H1 (cell line): Measurements from ENCODE around the gene ZNF672. TPM values are rescaled to one million over a fixed set of nuclear protein-coding genes. Genes with fewer than 3 reads are reported as not detected.

Source experiments
- CTCF ChIA-PET: fragments of 300-600 bp; sonication (Branson Sonifier 250); formaldehyde crosslinking; loops from one replicate; lab custom pipeline; 2021; ENCODE audit not compliant: partially characterized antibody; lab: Charles Lee
- POLR2A ChIA-PET: fragments of 300-600 bp; sonication (Branson Sonifier 250); formaldehyde crosslinking; loops from one replicate; lab custom pipeline; 2021; ENCODE audit warnings: inconsistent platforms; ENCODE audit not compliant: partially characterized antibody; lab: Charles Lee
- DNase-seq, 2 experiments: peaks; one replicate each; pipeline versions ENCODE4 v3.0.0 to v3.0.0-alpha.2; 2010 to 2022; ENCODE audit warnings: low spot score in 2 of 2, low read depth in 1 of 2, mixed read lengths in 1 of 2
- FAIRE-seq: peaks from 2 replicates; lab custom pipeline; 2011; peaks lifted over from hg19 to GRCh38; lab: Jason Lieb, UNC
- H2AFZ ChIP-seq: 2 replicates; pipeline ENCODE4 v1.8.1; 2012; ENCODE audit warnings: low read length, inconsistent platforms
- H2AK5ac ChIP-seq: 2 replicates; pipeline ENCODE4 v1.6.1; 2013; ENCODE audit warnings: low read depth, low read length
- H2BK120ac ChIP-seq: replicated peaks from 2 replicates; pipeline ENCODE3; 2013; ENCODE audit warnings: low read depth, low read length, inconsistent platforms
- H2BK12ac ChIP-seq: 2 replicates; pipeline ENCODE4 v1.6.1; 2013; ENCODE audit warnings: low read depth, low read length
- H2BK15ac ChIP-seq: 2 replicates; pipeline ENCODE4 v1.6.1; 2013; ENCODE audit warnings: low read length
- H2BK20ac ChIP-seq: 2 replicates; pipeline ENCODE4 v1.6.1; 2013; ENCODE audit warnings: low read length
- H2BK5ac ChIP-seq: 2 replicates; pipeline ENCODE4 v1.6.1; 2013; ENCODE audit warnings: low read depth, low read length
- H3K14ac ChIP-seq: 2 replicates; pipeline ENCODE4 v1.6.1; 2013; ENCODE audit warnings: inconsistent platforms; ENCODE audit not compliant: insufficient read length
- H3K18ac ChIP-seq: 2 replicates; pipeline ENCODE4 v1.6.1; 2013; ENCODE audit warnings: low read length; ENCODE audit errors: extremely low read depth
- H3K23ac ChIP-seq: 2 replicates; pipeline ENCODE4 v1.6.1; 2013; ENCODE audit warnings: inconsistent platforms; ENCODE audit not compliant: insufficient read length
- H3K23me2 ChIP-seq: 2 replicates; pipeline ENCODE4 v1.6.1; 2013; ENCODE audit warnings: low read depth, low read length
- H3K27ac ChIP-seq: 2 replicates; pipeline ENCODE4 v1.6.1; 2011; ENCODE audit warnings: low read depth, low read length, inconsistent platforms
- H3K27me3 ChIP-seq, 4 experiments: replicated peaks in 1 of 4; 1 replicate in 1 of 4; 2 replicates in 3 of 4; pipeline versions ENCODE4 v1.6.1 to v1.8.1; 2011 to 2013; ENCODE audit warnings: low read length in 3 of 4, mild to moderate bottlenecking in 3 of 4, inconsistent platforms in 2 of 4, mixed read lengths in 2 of 4, moderate library complexity in 1 of 4; ENCODE audit not compliant: control insufficient read depth in 3 of 4, insufficient read depth in 3 of 4; ENCODE audit errors: extremely low read depth in 1 of 4
- H3K36me3 ChIP-seq, 4 experiments: 2 replicates each; pipeline versions ENCODE4 v1.6.1 to v1.8.1; 2011 to 2013; ENCODE audit warnings: mild to moderate bottlenecking in 4 of 4, low read length in 3 of 4, moderate library complexity in 2 of 4, control low read depth in 1 of 4, inconsistent platforms in 1 of 4; ENCODE audit not compliant: insufficient read depth in 4 of 4, control insufficient read depth in 2 of 4
- H3K4ac ChIP-seq: replicated peaks from 2 replicates; pipeline ENCODE3; 2013; ENCODE audit warnings: low read length, low read depth, mixed read lengths, inconsistent platforms; ENCODE audit not compliant: insufficient read length
- H3K4me1 ChIP-seq, 4 experiments: replicated peaks in 1 of 4; 1 replicate in 1 of 4; 2 replicates in 3 of 4; pipeline versions ENCODE4 v1.6.1 to v1.8.1; 2011 to 2013; ENCODE audit warnings: low read length in 3 of 4, inconsistent platforms in 2 of 4, mixed read lengths in 1 of 4; ENCODE audit not compliant: insufficient read depth in 4 of 4, control insufficient read depth in 3 of 4
- H3K4me2 ChIP-seq, 2 experiments: 2 replicates each; pipeline versions ENCODE4 v1.6.1 to v1.8.1; 2011 to 2013; ENCODE audit warnings: low read depth in 2 of 2, low read length in 2 of 2, control low read depth in 1 of 2, inconsistent platforms in 1 of 2, mild to moderate bottlenecking in 1 of 2; ENCODE audit not compliant: insufficient read depth in 1 of 2
- H3K4me3 ChIP-seq, 4 experiments: fragments of 200-600, 300-600 bp in 1 of 4; sonication (generic), shearing (Covaris generic), sonication (Bioruptor Twin) in 1 of 4; 2 replicates each; pipeline versions ENCODE4 v1.5.1 to v1.8.1; 2011 to 2016; ENCODE audit warnings: low read length in 4 of 4, low read depth in 3 of 4, control low read depth in 2 of 4, inconsistent platforms in 2 of 4, mild to moderate bottlenecking in 2 of 4, mixed read lengths in 1 of 4, moderate library complexity in 1 of 4; ENCODE audit not compliant: insufficient read depth in 2 of 4; ENCODE audit errors: extremely low read depth in 1 of 4
- H3K56ac ChIP-seq: replicated peaks from 2 replicates; pipeline ENCODE3; 2013; ENCODE audit warnings: low read depth, mild to moderate bottlenecking, mixed read lengths, low read length, inconsistent platforms; ENCODE audit not compliant: insufficient read length
- H3K79me1 ChIP-seq: 2 replicates; pipeline ENCODE4 v1.6.1; 2013; ENCODE audit warnings: low read depth, low read length, control low read depth
- H3K79me2 ChIP-seq, 2 experiments: 2 replicates each; pipeline versions ENCODE4 v1.6.1 to v1.8.1; 2012 to 2013; ENCODE audit warnings: low read length in 2 of 2, mild to moderate bottlenecking in 2 of 2, inconsistent platforms in 1 of 2; ENCODE audit not compliant: insufficient read depth in 2 of 2, control insufficient read depth in 1 of 2
- H3K9ac ChIP-seq, 4 experiments: replicated peaks in 1 of 4; 1 replicate in 1 of 4; 2 replicates in 3 of 4; pipeline versions ENCODE4 v1.6.1 to v1.8.1; 2011 to 2013; ENCODE audit warnings: low read depth in 3 of 4, low read length in 3 of 4, control low read depth in 2 of 4, mild to moderate bottlenecking in 2 of 4, moderate library complexity in 2 of 4, inconsistent platforms in 1 of 4; ENCODE audit errors: extremely low read depth in 1 of 4
- H3K9me3 ChIP-seq, 2 experiments: 2 replicates each; pipeline versions ENCODE4 v1.6.1 to v1.8.1; 2012 to 2013; ENCODE audit warnings: mild to moderate bottlenecking in 2 of 2, moderate library complexity in 2 of 2, control low read depth in 1 of 2, inconsistent platforms in 1 of 2, low read depth in 1 of 2, low read length in 1 of 2, mixed read lengths in 1 of 2; ENCODE audit not compliant: insufficient read depth in 2 of 2
- H4K20me1 ChIP-seq, 2 experiments: replicated peaks in 1 of 2; 2 replicates each; pipeline versions ENCODE3 to v1.8.1; 2011 to 2013; ENCODE audit warnings: inconsistent platforms in 2 of 2, low read length in 2 of 2, mild to moderate bottlenecking in 1 of 2; ENCODE audit not compliant: insufficient read depth in 2 of 2, control insufficient read depth in 1 of 2
- H4K5ac ChIP-seq: 2 replicates; pipeline ENCODE4 v1.6.1; 2013; ENCODE audit warnings: low read length, low read depth, mixed read lengths, inconsistent platforms; ENCODE audit not compliant: insufficient read length
- H4K8ac ChIP-seq: 2 replicates; pipeline ENCODE4 v1.8.0; 2013; ENCODE audit warnings: mild to moderate bottlenecking, moderate library complexity, low read length, inconsistent platforms; ENCODE audit not compliant: insufficient read depth; ENCODE audit errors: extremely low read depth
- H4K91ac ChIP-seq: replicated peaks from 2 replicates; pipeline ENCODE3; 2013; ENCODE audit warnings: low read length, mixed read lengths, inconsistent platforms; ENCODE audit not compliant: insufficient read length
- ASH2L ChIP-seq: fragments of 200-600, 300-600 bp; sonication (generic); IDR thresholded peaks from one replicate; pipeline ENCODE4 v1.7.1; 2017; ENCODE audit warnings: low read length
- CEBPB ChIP-seq: IDR thresholded peaks from 2 replicates; pipeline ENCODE4 v1.6.1; 2012; ENCODE audit warnings: low read depth, low read length
- CHD1 ChIP-seq: IDR thresholded peaks from 2 replicates; pipeline ENCODE4 v1.6.1; 2012; ENCODE audit warnings: low read depth, low read length, improper control_type of control experiment
- CHD2 ChIP-seq: IDR thresholded peaks from 2 replicates; pipeline ENCODE4 v1.6.1; 2012; ENCODE audit warnings: low read length, improper control_type of control experiment
- CREB1 ChIP-seq: IDR thresholded peaks from 2 replicates; pipeline ENCODE4 v1.6.1; 2012; ENCODE audit warnings: inconsistent platforms
- EGR1 ChIP-seq: IDR thresholded peaks from 2 replicates; pipeline ENCODE4 v1.6.1; 2011; ENCODE audit warnings: low read depth, low read length, borderline replicate concordance
- GTF2F1 ChIP-seq: IDR thresholded peaks from 2 replicates; pipeline ENCODE4 v1.6.1; 2012; ENCODE audit warnings: low read depth, low read length, improper control_type of control experiment, borderline replicate concordance
- HDAC2 ChIP-seq, 2 experiments: fragments of 300-600 bp in 1 of 2; sonication (generic) in 1 of 2; IDR thresholded peaks; 2 replicates each; pipeline ENCODE4 v1.6.1; 2011 to 2012; ENCODE audit warnings: low read depth in 2 of 2, low read length in 2 of 2, mild to moderate bottlenecking in 2 of 2, moderate library complexity in 2 of 2, borderline replicate concordance in 1 of 2, inconsistent platforms in 1 of 2
- JUN ChIP-seq: IDR thresholded peaks from 2 replicates; pipeline ENCODE4 v1.6.1; 2011; ENCODE audit warnings: low read depth, mild to moderate bottlenecking, improper control_type of control experiment, low read length
- NRF1 ChIP-seq: IDR thresholded peaks from 2 replicates; pipeline ENCODE4 v1.6.1; 2011; ENCODE audit warnings: mild to moderate bottlenecking, low read depth, low read length, improper control_type of control experiment
- PHF8 ChIP-seq: fragments of 200-600 bp; sonication (generic); conservative IDR thresholded peaks from 2 replicates; pipeline ENCODE4 v1.7.1; 2012; ENCODE audit warnings: low read depth, mild to moderate bottlenecking, inconsistent platforms, low read length, moderate library complexity
- POLR2A ChIP-seq, 2 experiments: IDR thresholded peaks; 1 replicate in 1 of 2; 2 replicates in 1 of 2; pipeline ENCODE4 v1.6.1; 2011; ENCODE audit warnings: low read depth in 2 of 2, low read length in 2 of 2, mild to moderate bottlenecking in 2 of 2; ENCODE audit errors: control extremely low read depth in 1 of 2
- RAD21 ChIP-seq, 2 experiments: IDR thresholded peaks in 1 of 2; conservative IDR thresholded peaks in 1 of 2; 2 replicates each; pipeline ENCODE4 v1.6.1; 2011; ENCODE audit warnings: low read depth in 2 of 2, low read length in 2 of 2, improper control_type of control experiment in 1 of 2, inconsistent platforms in 1 of 2, mild to moderate bottlenecking in 1 of 2, moderate library complexity in 1 of 2
- SP1 ChIP-seq: IDR thresholded peaks from 2 replicates; pipeline ENCODE4 v1.6.1; 2011; ENCODE audit warnings: low read depth, low read length
- TAF7 ChIP-seq: optimal IDR thresholded peaks from 2 replicates; pipeline ENCODE3; 2011; ENCODE audit warnings: low read depth, mild to moderate bottlenecking, inconsistent platforms, low read length, moderate library complexity, borderline replicate concordance
- TCF12 ChIP-seq: IDR thresholded peaks from 2 replicates; pipeline ENCODE4 v1.6.1; 2011; ENCODE audit warnings: low read depth, mild to moderate bottlenecking, low read length
- WGBS, 2 experiments: shearing (Covaris generic) in 1 of 2; methylation state at CpG; one replicate each; pipeline versions ENCODE4 v1.1.6 to v1.1.7; 2013 to 2015; ENCODE audit warnings: low lambda C conversion rate in 2 of 2, mixed read lengths in 2 of 2, inconsistent platforms in 1 of 2, low coverage in 1 of 2, missing lambda C conversion rate in 1 of 2; ENCODE audit not compliant: insufficient replicate concordance in 2 of 2, insufficient coverage in 1 of 2, insufficient read length in 1 of 2; ENCODE audit errors: extremely low coverage in 1 of 2, missing lambda C conversion rate in 1 of 2; 5-methylcytosine and 5-hydroxymethylcytosine counted together
- polyA plus RNA-seq, 7 experiments: library from polyadenylated mRNA; depleted of rRNA in 3 of 7; stranded (reverse) in 5 of 7; unstranded in 2 of 7; fragments of >200 nt in 5 of 7; fragments of 200-250 nt in 2 of 7; gene quantifications; 1 replicate in 5 of 7; 2 replicates in 1 of 7; 4 replicates in 1 of 7; pipeline versions ENCODE4 v1.2.1 to v1.2.3, GENCODE V29; 2011 to 2013; ENCODE audit warnings: missing spikeins in 2 of 7, mixed read lengths in 2 of 7
- total RNA-seq: library from RNA; stranded (reverse); fragmentation: NEBNext Ultra II Directional; extraction: Animal tissue kit (Norgen Biotek cat#: 25700); gene quantifications from 2 replicates; pipeline ENCODE4 v1.2.1, GENCODE V29; 2021

Gene ZNF672
- total and polyA plus RNA-seq, 2 of the 8 experiments (the other 6 are each of a cell fraction or from before 2014, with no cell fraction given): 30.7 to 40.4 TPM

GRCh38 chr1:248849637-248850036 is 11.6 kb downstream of the ZNF672 start:
- Histone ChIP-seq H2BK12ac (no peak overlapping the region), H2BK5ac (no peak overlapping the region), H2AK5ac (no peak overlapping the region), H3K4me1 (no peaks in the 10 kb centered on the region), H3K9me3 (no peaks in the 10 kb centered on the region), H2BK15ac (no peak overlapping the region), H3K27ac (no peak overlapping the region), H2AFZ (no peak overlapping the region), H3K14ac (no peak overlapping the region), H3K36me3 (peaks cover 7 to 39% (median 37%) of the 10 kb centered on the region in 4 experiments), H4K91ac (no peak overlapping the region), H4K20me1 (peaks cover 7 to 24% of the 10 kb centered on the region in 2 experiments), H3K23ac (no peak overlapping the region), H4K5ac (no peak overlapping the region), H3K79me2 (no peaks in the 10 kb centered on the region), H2BK120ac (no peak overlapping the region), H3K18ac (no peak overlapping the region), H3K4me2 (no peak overlapping the region), H3K9ac (no peak overlapping the region), H2BK20ac (no peak overlapping the region), H3K79me1 (0 out of 2 replicates have a peak, but pooled peaks cover 2% of the 10 kb centered on the region), H3K23me2 (no peaks in the 10 kb centered on the region), H4K8ac (no peak overlapping the region), H3K27me3 (no peaks in the 10 kb centered on the region), H3K56ac (no peak overlapping the region), H3K4me3 (no peak overlapping the region), H3K4ac (no peak overlapping the region)
- ChIA-PET CTCF (interaction anchor here (0.8 to 1.4 kb wide), 4 partner anchors 8 to 57 kb away, joined by 3 to 6 read pairs (median 4); partner anchors contain the start of gene ZNF692), POLR2A (interaction anchor here (0.8 to 6.7 kb wide), 3 partner anchors 9 to 47 kb away, joined by 3 to 47 read pairs (median 10); partner anchors contain the start of genes ZNF672 and ZNF692)
- FAIRE-seq (no peak), DNase-seq (no peak)
- 95% methylated on average over 3 of the region's 3 CpGs; no CpG with 5 or more reads in 1 of the 2 experiments for WGBS, 2 experiments
- TF ChIP-seq PHF8 (no peak), RAD21 (IDR thresholded peaks at IDR 0.05 in 1 of 2, conservative IDR thresholded peaks at IDR 0.05 in 1 of 2; ENCODE audit: low read depth in 2 of 2, low read length in 2 of 2) (no peak), NRF1 (no peak), CHD1 (no peak), CREB1 (no peak), SP1 (no peak), GTF2F1 (no peak), TCF12 (no peak), HDAC2 (IDR thresholded peaks at IDR 0.05; ENCODE audit: borderline replicate concordance in 1 of 2, low read depth in 2 of 2, low read length in 2 of 2) (no peak), ASH2L (no peak), EGR1 (no peak), POLR2A (IDR thresholded peaks at IDR 0.05; ENCODE audit: control extremely low read depth in 1 of 2, low read depth in 2 of 2, low read length in 2 of 2) (no peak), TAF7 (no peak), JUN (no peak), CHD2 (no peak), CEBPB (no peak)
